Spleen (tissue), 11 donors: ENCODE measurements around the gene OGDH. TPM values are rescaled to one million over a fixed set of nuclear protein-coding genes. Genes with fewer than 3 reads are reported as not detected.
"Not testable (repeated sequence)": the region's sequence is repeated elsewhere in the genome, so short reads cannot be mapped to it uniquely, and the experiment has no call there.

Experiments used
- DNase-seq: peaks from one replicate; pipeline ENCODE4 v3.0.0-alpha.2; 2020
- H3K27ac ChIP-seq, 8 donors: fragments of 200-600 bp; sonication (generic) in 7 of 8; 1 replicate in 4 of 8; 2 replicates in 4 of 8; pipeline versions ENCODE4 v1.5.0 to v1.8.0; 2016 to 2021; ENCODE audit warnings: inconsistent platforms in 4 of 8, mild to moderate bottlenecking in 4 of 8, moderate library complexity in 1 of 8
- H3K27me3 ChIP-seq, 7 donors: fragments of 200-600 bp; sonication (generic) in 6 of 7; replicated peaks in 1 of 7; 1 replicate in 4 of 7; 2 replicates in 3 of 7; pipeline versions ENCODE4 v1.5.0 to v1.8.0; 2016 to 2021; ENCODE audit warnings: inconsistent platforms in 3 of 7, mild to moderate bottlenecking in 1 of 7
- H3K36me3 ChIP-seq, 6 donors: fragments of 200-600 bp; sonication (generic) in 5 of 6; 1 replicate in 4 of 6; 2 replicates in 2 of 6; pipeline versions ENCODE4 v1.5.0 to v1.8.0; 2016 to 2021; ENCODE audit warnings: inconsistent platforms in 2 of 6
- H3K4me1 ChIP-seq, 6 donors: fragments of 200-600 bp; sonication (generic) in 5 of 6; 1 replicate in 3 of 6; 2 replicates in 3 of 6; pipeline versions ENCODE4 v1.5.0 to v1.8.0; 2016 to 2021; ENCODE audit warnings: inconsistent platforms in 3 of 6
- H3K4me3 ChIP-seq, 8 donors: fragments of 200-600 bp; sonication (generic) in 7 of 8; 1 replicate in 4 of 8; 2 replicates in 4 of 8; pipeline versions ENCODE4 v1.5.0 to v1.8.0; 2016 to 2021; ENCODE audit warnings: inconsistent platforms in 4 of 8, mild to moderate bottlenecking in 4 of 8, moderate library complexity in 2 of 8
- H3K9me3 ChIP-seq, 8 donors: fragments of 200-600 bp; sonication (generic) in 7 of 8; 1 replicate in 4 of 8; 2 replicates in 4 of 8; pipeline versions ENCODE4 v1.5.0 to v1.8.0; 2016 to 2021; ENCODE audit warnings: inconsistent platforms in 4 of 8
- POLR2A ChIP-seq, 3 donors: fragments of 450-650 bp; IDR thresholded peaks; one replicate each; pipeline ENCODE4 v1.5.1; 2017; ENCODE audit warnings: antibody characterized with exemption in 3 of 3, mild to moderate bottlenecking in 1 of 3
- POLR2AphosphoS5 ChIP-seq, 3 donors: sonication (generic); formaldehyde crosslinking; IDR thresholded peaks; one replicate each; pipeline ENCODE4 v1.5.1; 2017; ENCODE audit warnings: antibody characterized with exemption in 3 of 3
- WGBS, 5 donors: extraction: QIAGEN DNeasy Blood & Tissue Kit in 3 of 5; methylation state at CpG; one replicate each; pipeline versions ENCODE4 v1.1.5 to v1.1.7; 2013 to 2018; 5-methylcytosine and 5-hydroxymethylcytosine counted together
- intact Hi-C: fragments of 100-400 bp; cut with DNase I; formaldehyde crosslinking; loops from one replicate; pipeline ENCODE4 v1.15.0; 2023; ENCODE audit warnings: low total_unique reads
- polyA plus RNA-seq, 3 donors: library from polyadenylated mRNA; stranded (reverse); fragments of 200-250 nt; gene quantifications; one replicate each; pipeline ENCODE4 v1.2.1, GENCODE V29; 2013
- total RNA-seq, 7 donors: library from RNA; depleted of rRNA in 3 of 7; stranded (reverse); fragments of >200 nt in 3 of 7; fragmentation: NEBNext Ultra II Directional in 4 of 7; extraction: Animal tissue kit (Norgen Biotek cat#: 25700) in 4 of 7; gene quantifications; one replicate each; pipeline versions ENCODE4 v1.1.0 to v1.2.1, GENCODE V29; 2016 to 2021
- TF ChIP-seq, protein P1 (sequence below), 11 experiments: fragments of 200-600 bp in 7 of 11; fragments of 450-650 bp in 4 of 11; sonication (generic) in 4 of 11; IDR thresholded peaks in 8 of 11; conservative IDR thresholded peaks in 3 of 11; 1 replicate in 7 of 11; 2 replicates in 4 of 11; pipeline versions ENCODE4 v1.4.0 to v1.8.0; 2016 to 2021; ENCODE audit warnings: antibody characterized with exemption in 11 of 11, inconsistent platforms in 4 of 11, mild to moderate bottlenecking in 1 of 11
- donor health status: healthy with polysubstance abuse.
- donor health status: DM: no; HTN: no; CAD: no; lungs with moderate emphysema.
- donor health status: DM: no; HTN: no; CAD: no.
- donor health status: Bipolar disorder and iron deficiency.
- donor health status: healthy.
- donor health status: DM: no; HTN: no; CAD: no.
- donor health status: DM: yes; HTN: yes; CAD: no.

The OGDH gene
- total and polyA plus RNA-seq, 10 donors = 15.7 to 120 (median 86.4) TPM

DNA sequence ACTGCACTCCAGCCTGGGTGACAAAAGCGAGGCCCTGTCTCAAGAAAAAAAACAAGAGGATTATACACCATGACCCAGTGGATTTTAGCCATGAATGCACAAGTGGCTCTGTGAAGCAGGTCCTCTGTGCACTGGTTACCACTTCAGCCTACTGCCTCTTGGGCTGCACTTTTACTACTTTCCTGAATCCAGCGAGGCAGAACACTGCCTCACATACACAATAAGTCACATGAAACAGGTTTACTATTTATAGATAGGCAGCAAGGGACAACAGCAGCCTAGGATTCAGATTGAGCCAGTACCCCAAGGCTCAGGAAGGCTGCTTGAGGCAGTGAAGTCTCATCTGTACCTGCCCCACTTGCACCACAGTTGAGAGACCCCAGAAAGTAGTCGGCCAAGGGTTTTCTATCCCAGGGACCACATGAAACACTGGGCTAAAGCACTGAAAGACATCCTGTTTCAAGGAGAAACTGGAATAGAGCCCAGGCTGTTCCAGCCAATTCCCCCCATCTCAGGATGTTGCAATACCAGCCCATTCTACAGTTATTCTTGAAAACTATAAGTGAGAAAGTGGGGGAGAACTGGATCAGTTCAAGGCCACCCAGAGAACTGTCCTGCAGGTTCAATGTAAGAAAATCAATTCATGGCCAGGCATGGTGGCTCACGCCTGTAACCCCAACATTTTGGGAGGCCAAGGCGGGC, 10.3 kb upstream of the OGDH start:
- intact Hi-C loops = no loop called here
- DNase-seq = no peak
- TF ChIP-seq POLR2A (IDR thresholded peaks at IDR 0.05) (no peak), POLR2AphosphoS5 (IDR thresholded peaks at IDR 0.05) (no peak)
- TF ChIP-seq, protein P1, sequence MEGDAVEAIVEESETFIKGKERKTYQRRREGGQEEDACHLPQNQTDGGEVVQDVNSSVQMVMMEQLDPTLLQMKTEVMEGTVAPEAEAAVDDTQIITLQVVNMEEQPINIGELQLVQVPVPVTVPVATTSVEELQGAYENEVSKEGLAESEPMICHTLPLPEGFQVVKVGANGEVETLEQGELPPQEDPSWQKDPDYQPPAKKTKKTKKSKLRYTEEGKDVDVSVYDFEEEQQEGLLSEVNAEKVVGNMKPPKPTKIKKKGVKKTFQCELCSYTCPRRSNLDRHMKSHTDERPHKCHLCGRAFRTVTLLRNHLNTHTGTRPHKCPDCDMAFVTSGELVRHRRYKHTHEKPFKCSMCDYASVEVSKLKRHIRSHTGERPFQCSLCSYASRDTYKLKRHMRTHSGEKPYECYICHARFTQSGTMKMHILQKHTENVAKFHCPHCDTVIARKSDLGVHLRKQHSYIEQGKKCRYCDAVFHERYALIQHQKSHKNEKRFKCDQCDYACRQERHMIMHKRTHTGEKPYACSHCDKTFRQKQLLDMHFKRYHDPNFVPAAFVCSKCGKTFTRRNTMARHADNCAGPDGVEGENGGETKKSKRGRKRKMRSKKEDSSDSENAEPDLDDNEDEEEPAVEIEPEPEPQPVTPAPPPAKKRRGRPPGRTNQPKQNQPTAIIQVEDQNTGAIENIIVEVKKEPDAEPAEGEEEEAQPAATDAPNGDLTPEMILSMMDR (IDR thresholded peaks at IDR 0.05 in 8 of 11, conservative IDR thresholded peaks at IDR 0.05 in 3 of 11) = no peak
- H3K9me3 ChIP-seq = no peaks in the 10 kb centered on the region
- no peak overlapping the region for H3K4me3 ChIP-seq
- H3K27ac ChIP-seq = no peak overlapping the region
- 66 to 84% (median 79%) methylated on average over 5 of the region's 5 CpGs for WGBS, 5 donors
- H3K36me3 ChIP-seq = no peaks in the 10 kb centered on the region
- H3K4me1 ChIP-seq = no peaks in the 10 kb centered on the region
- no peaks in the 10 kb centered on the region for H3K27me3 ChIP-seq

DNA sequence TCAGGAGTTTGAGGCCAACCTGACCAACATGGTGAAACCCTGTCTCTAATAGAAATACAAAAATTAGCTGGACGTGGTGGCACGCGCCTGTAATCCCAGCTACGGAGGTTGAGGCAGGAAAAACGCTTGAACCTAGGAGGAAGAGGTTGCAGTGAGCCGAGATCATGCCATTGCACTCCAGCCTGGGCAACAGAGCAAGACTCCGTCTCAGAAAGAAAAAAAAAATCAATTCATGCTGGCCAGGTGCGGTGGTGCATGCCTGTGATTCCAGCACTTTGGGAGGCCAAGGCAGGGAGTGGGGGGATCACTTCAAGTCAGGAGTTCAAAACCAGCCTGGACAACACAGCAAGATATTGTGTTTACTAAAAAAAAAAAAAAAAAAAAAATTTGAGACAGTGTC, 9.2 kb upstream of the OGDH start:
- H3K27ac ChIP-seq, H3K36me3 ChIP-seq, H3K4me1 ChIP-seq, H3K4me3 ChIP-seq, H3K9me3 ChIP-seq, intact Hi-C loops, H3K27me3 ChIP-seq, DNase-seq: not testable (repeated sequence)
- WGBS, 5 donors = 83 to 96% (median 89%) methylated on average over 8 of the region's 8 CpGs

DNA sequence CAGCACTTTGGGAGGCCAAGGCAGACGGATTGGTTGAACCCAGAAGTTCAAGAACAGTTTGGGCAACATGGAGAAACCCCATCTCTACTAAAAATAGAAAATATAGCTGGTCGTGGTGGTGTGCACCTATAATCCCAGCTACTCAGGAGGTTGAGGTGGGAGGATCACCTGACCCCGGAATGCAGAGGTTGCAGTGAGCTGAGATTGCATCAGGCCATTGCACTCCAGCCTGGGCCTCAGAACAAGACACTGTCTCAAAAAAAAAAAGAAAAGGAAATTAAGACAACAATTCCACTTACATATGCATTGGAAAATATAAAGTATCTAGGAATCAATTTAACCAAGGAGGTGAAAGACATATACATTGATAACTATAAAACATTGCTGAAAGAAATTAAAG, 7.2 kb upstream of the OGDH start:
- Histone ChIP-seq H3K9me3 (no peaks in the 10 kb centered on the region), H3K4me1 (peaks cover 0 to 5% (median 0%) of the 10 kb centered on the region in 6 donors), H3K27me3 (no peaks in the 10 kb centered on the region), H3K4me3 (no peak overlapping the region), H3K36me3 (no peaks in the 10 kb centered on the region), H3K27ac (no peak overlapping the region)
- TF ChIP-seq POLR2AphosphoS5 (IDR thresholded peaks at IDR 0.05) = no peak
- TF ChIP-seq, protein P1 (IDR thresholded peaks at IDR 0.05 in 8 of 11, conservative IDR thresholded peaks at IDR 0.05 in 3 of 11) = no peak
- no peak for TF ChIP-seq POLR2A (IDR thresholded peaks at IDR 0.05)
- 70 to 86% (median 74%) methylated on average over 3 of the region's 3 CpGs for WGBS, 5 donors
- DNase-seq = no peak
- intact Hi-C loops = no loop called here

DNA sequence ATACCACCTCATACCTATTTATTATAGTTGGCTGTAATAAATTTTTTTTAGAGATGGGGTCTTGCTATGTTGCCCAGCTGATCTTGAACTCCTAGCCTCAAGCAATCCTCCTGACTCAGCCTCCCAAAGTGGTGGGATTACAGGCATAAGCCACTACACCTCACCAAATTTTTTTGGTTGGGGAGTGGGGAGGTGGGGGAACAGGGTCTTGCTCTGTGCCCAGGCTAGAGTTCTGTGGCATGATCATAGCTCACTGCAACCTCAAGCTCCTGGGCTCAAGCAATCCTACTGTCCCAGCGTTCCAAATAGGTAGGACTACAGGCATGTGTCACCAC, 3.9 kb upstream of the OGDH start:
- H3K27ac ChIP-seq = no peak overlapping the region
- H3K27me3 ChIP-seq = no peaks in the 10 kb centered on the region
- TF ChIP-seq POLR2AphosphoS5 (IDR thresholded peaks at IDR 0.05) (no peak), POLR2A (IDR thresholded peaks at IDR 0.05) (no peak)
- TF ChIP-seq, protein P1 (IDR thresholded peaks at IDR 0.05 in 8 of 11, conservative IDR thresholded peaks at IDR 0.05 in 3 of 11) = no peak
- WGBS, 5 donors = 68 to 90% (median 85%) methylated on average over 1 of the region's 1 CpG
- DNase-seq = no peak
- H3K36me3 ChIP-seq = no peaks in the 10 kb centered on the region
- no peaks in the 10 kb centered on the region for H3K9me3 ChIP-seq
- intact Hi-C loops = loop anchor here (10.0 kb wide), 1 partner anchor 142 kb away; the partner anchor contains the start of gene ZMIZ2
- no peak overlapping the region for H3K4me3 ChIP-seq
- H3K4me1 ChIP-seq = peaks cover 9 to 24% (median 19%) of the 10 kb centered on the region in 6 donors
